ENCODE results near the gene ASAP2.
"Not testable (repeated sequence)": the region's sequence is repeated elsewhere in the genome, so short reads cannot be mapped to it uniquely, and the experiment has no call there.

GRCh38 chr2:9398251-9398650, 191.6 kb downstream of the ASAP2 start:
- TF ChIP-seq CTCF (IDR thresholded peaks at IDR 0.05); EZH2 (IDR thresholded peaks at IDR 0.05; ENCODE audit: borderline replicate concordance, insufficient read depth, low read depth, low read length, poor library complexity, severe bottlenecking): not testable (repeated sequence)
